Common myeloid progenitor, CD34-positive (primary cell): ENCODE data around the gene CFP.

Experiments used
- CTCF ChIA-PET: fragments of 350-600 bp; sonication (Branson Sonifier 250); formaldehyde crosslinking; loops from one replicate; lab custom pipeline; 2021; ENCODE audit warnings: antibody characterized with exemption; lab: Charles Lee
- POLR2A ChIA-PET: fragments of 350-600 bp; sonication (Branson Sonifier 250); formaldehyde crosslinking; loops from one replicate; lab custom pipeline; 2021; ENCODE audit warnings: antibody characterized with exemption; lab: Charles Lee
- DNase-seq, 3 donors: peaks; one replicate each; pipeline versions ENCODE4 v3.0.0 to v3.0.0-alpha.2; 2013
- H3K27ac ChIP-seq, 2 experiments: 1 replicate in 1 of 2; 2 replicates in 1 of 2; pipeline ENCODE4 v1.7.0; 2013; ENCODE audit warnings: inconsistent platforms in 2 of 2, low read length in 2 of 2, mild to moderate bottlenecking in 2 of 2, low read depth in 1 of 2, moderate library complexity in 1 of 2; ENCODE audit not compliant: severe bottlenecking in 2 of 2, insufficient read depth in 1 of 2, poor library complexity in 1 of 2
- H3K27me3 ChIP-seq, 5 experiments: replicated peaks in 2 of 5; 1 replicate in 3 of 5; 2 replicates in 2 of 5; pipeline versions ENCODE4 v1.6.1 to v1.7.0; 2013; ENCODE audit warnings: low read length in 4 of 5, mild to moderate bottlenecking in 2 of 5, moderate library complexity in 2 of 5, inconsistent platforms in 1 of 5; ENCODE audit not compliant: insufficient read depth in 5 of 5, control insufficient read depth in 4 of 5
- H3K36me3 ChIP-seq, 4 experiments: 1 replicate in 2 of 4; 2 replicates in 2 of 4; pipeline versions ENCODE4 v1.6.1 to v1.7.0; 2013; ENCODE audit warnings: low read length in 3 of 4, control low read depth in 1 of 4, mild to moderate bottlenecking in 1 of 4; ENCODE audit not compliant: control insufficient read depth in 4 of 4, insufficient read depth in 4 of 4
- H3K4me1 ChIP-seq, 4 experiments: 1 replicate in 3 of 4; 2 replicates in 1 of 4; pipeline versions ENCODE4 v1.6.1 to v1.7.1; 2013; ENCODE audit warnings: low read length in 3 of 4, mild to moderate bottlenecking in 3 of 4, control low read depth in 1 of 4, inconsistent platforms in 1 of 4, moderate library complexity in 1 of 4; ENCODE audit not compliant: control insufficient read depth in 4 of 4, insufficient read depth in 4 of 4; ENCODE audit errors: control extremely low read depth in 1 of 4
- H3K4me3 ChIP-seq, 7 experiments: 1 replicate in 4 of 7; 2 replicates in 3 of 7; pipeline versions ENCODE4 v1.5.1 to v1.7.0; 2013; ENCODE audit warnings: mild to moderate bottlenecking in 7 of 7, low read length in 6 of 7, moderate library complexity in 6 of 7, inconsistent platforms in 2 of 7, low read depth in 2 of 7, control low read depth in 1 of 7; ENCODE audit not compliant: insufficient read depth in 4 of 7, control insufficient read depth in 1 of 7; ENCODE audit errors: extremely low read depth in 1 of 7
- H3K9me3 ChIP-seq, 5 experiments: 1 replicate in 4 of 5; 2 replicates in 1 of 5; pipeline versions ENCODE4 v1.6.1 to v1.7.1; 2013; ENCODE audit warnings: low read length in 4 of 5, mild to moderate bottlenecking in 2 of 5, inconsistent platforms in 1 of 5, low read depth in 1 of 5, moderate library complexity in 1 of 5; ENCODE audit not compliant: control insufficient read depth in 4 of 5, insufficient read depth in 2 of 5; ENCODE audit errors: control extremely low read depth in 1 of 5
- WGBS: methylation state at CpG from one replicate; pipeline ENCODE4 v1.1.5; 2013; ENCODE audit not compliant: insufficient coverage; 5-methylcytosine and 5-hydroxymethylcytosine counted together

Gene CFP

DNA sequence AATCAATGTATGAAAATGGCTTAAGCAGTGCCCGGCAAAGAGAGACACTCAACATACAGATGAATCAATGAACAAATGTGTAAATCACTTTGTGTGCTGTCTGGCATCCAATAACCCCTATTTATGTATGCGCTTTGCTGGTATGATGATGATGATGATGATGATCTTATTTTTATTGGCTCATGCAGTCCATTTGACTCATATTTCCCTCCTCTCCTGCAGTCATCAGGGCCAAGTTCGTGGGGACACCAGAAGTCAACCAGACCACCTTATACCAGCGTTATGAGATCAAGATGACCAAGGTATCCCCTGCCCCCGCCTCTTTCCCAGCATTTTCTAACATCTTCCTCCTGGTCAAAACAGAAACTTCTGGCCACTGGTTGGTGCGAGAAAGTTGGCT, 45.0 kb downstream of the CFP start:
- ChIA-PET CTCF (no interaction called here), POLR2A (no interaction called here)
- no peak for DNase-seq
- H3K4me3 ChIP-seq: no peak overlapping the region
- H3K27me3 ChIP-seq: peaks cover 0 to 2% (median 0%) of the 10 kb centered on the region in 5 experiments
- peaks cover 0 to 13% (median 5%) of the 10 kb centered on the region in 4 experiments for H3K36me3 ChIP-seq
- H3K27ac ChIP-seq: no peak overlapping the region
- no CpG with 5 or more reads among the region's 6 CpGs for WGBS
- H3K4me1 ChIP-seq: peaks cover 5 to 23% (median 16%) of the 10 kb centered on the region in 4 experiments
- no peaks in the 10 kb centered on the region for H3K9me3 ChIP-seq

GRCh38 chrX:47583240-47583861, 46.4 kb downstream of the CFP start:
- 51% methylated on average over 4 of the region's 8 CpGs for WGBS
- H3K36me3 ChIP-seq: peaks cover 0 to 13% (median 5%) of the 10 kb centered on the region in 4 experiments
- H3K4me1 ChIP-seq: peaks cover 5 to 31% (median 21%) of the 10 kb centered on the region in 4 experiments
- H3K27me3 ChIP-seq: peaks cover 0 to 2% (median 0%) of the 10 kb centered on the region in 5 experiments
- H3K27ac ChIP-seq: peak overlapping the region in 1 of 2 experiments; percentile 49
- no peaks in the 10 kb centered on the region for H3K9me3 ChIP-seq
- ChIA-PET POLR2A (interaction anchor here (0.6 to 0.9 kb wide), 2 partner anchors 25 to 82 kb away, joined by 3 to 4 read pairs; no protein-coding TSS in a partner anchor), CTCF (interaction anchor here (0.7 to 1.3 kb wide), 6 partner anchors 9 to 45 kb away, joined by 3 to 6 read pairs (median 3); no protein-coding TSS in a partner anchor)
- H3K4me3 ChIP-seq: peak overlapping the region in 3 of 7 experiments; percentile 23 to 68 (median 50)
- DNase-seq: peak in 2 of 3 donors; percentile 30 to 36

DNA sequence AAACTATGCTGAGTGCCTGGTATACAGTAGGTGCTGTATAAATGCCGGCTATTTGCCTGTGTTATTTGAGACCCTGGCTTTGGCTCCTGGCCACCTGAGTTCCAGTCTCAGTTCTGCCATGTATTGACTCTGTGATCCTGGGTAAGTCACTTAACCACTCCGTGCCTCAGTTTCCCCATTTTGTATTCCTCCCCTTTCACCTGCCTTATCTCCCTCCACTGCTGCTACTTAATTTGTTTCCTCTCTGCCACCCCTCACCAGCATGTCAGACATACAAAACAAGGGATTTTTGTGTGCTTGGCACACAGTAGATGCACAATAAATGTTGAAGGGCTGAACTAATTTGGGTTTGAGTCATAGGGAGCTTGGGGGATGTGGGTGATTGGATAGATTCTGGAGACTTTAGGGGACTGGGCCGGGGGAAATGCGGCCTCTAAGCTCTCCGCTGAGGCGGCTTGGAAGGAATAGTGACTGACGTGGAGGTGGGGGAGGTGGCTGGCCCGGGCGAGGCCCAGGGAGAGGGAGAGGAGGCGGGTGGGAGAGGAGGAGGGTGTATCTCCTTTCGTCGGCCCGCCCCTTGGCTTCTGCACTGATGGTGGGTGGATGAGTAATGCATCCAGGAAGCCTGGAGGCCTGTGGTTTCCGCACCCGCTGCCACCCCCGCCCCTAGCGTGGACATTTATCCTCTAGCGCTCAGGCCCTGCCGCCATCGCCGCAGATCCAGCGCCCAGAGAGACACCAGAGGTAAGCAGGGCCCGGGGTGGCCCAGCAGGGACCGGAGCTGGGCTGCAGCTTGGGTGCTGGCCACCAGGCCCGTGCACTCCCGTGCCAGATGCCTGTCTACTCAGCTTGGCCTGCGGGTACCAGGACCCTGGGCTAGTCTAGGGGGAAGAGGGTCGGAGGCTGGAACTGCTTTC, 47.7 kb downstream of the CFP start, which contains the start of gene TIMP1:
Gene TIMP1, plus strand, starts transcription at position 706 of the 917 bp plus-strand sequence. CDS start 980 bp downstream, outside the sequence.
- H3K4me3 ChIP-seq: peak within 1 kb of the TSS in 5 of 7 experiments; percentile 7 to 71 (median 50)
- H3K27ac ChIP-seq: peak within 1 kb of the TSS in 1 of 2 experiments; percentile 49
- peaks cover 0 to 2% (median 0%) of the 10 kb centered on the region in 5 experiments for H3K27me3 ChIP-seq
- peaks cover 0 to 13% (median 5%) of the 10 kb centered on the region in 4 experiments for H3K36me3 ChIP-seq
- peaks cover 5 to 33% (median 21%) of the 10 kb centered on the region in 4 experiments for H3K4me1 ChIP-seq
- ChIA-PET POLR2A (interaction anchor here (0.6 to 1.0 kb wide), 3 partner anchors 35 to 64 kb away, joined by 3 to 5 read pairs (median 4); no protein-coding TSS in a partner anchor), CTCF (interaction anchor here (1.0 to 1.3 kb wide), 4 partner anchors 11 to 47 kb away, joined by 3 to 6 read pairs (median 3); no protein-coding TSS in a partner anchor)
- WGBS: 34% methylated on average over 18 of the region's 28 CpGs
- H3K9me3 ChIP-seq: no peaks in the 10 kb centered on the region
- DNase-seq: peak; percentile 89 to 96 (median 94)

GRCh38 chrX:47579537-47579936, 50.2 kb downstream of the CFP start:
- DNase-seq: no peak
- Histone ChIP-seq H3K27ac (no peak overlapping the region), H3K4me3 (no peak overlapping the region), H3K4me1 (peaks cover 5 to 38% (median 22%) of the 10 kb centered on the region in 4 experiments), H3K27me3 (no peaks in the 10 kb centered on the region), H3K36me3 (no peaks in the 10 kb centered on the region), H3K9me3 (no peaks in the 10 kb centered on the region)
- CTCF ChIA-PET: interaction anchor here (1.1 kb wide), 1 partner anchor 65 kb away, joined by 4 read pairs; no protein-coding TSS in a partner anchor
- POLR2A ChIA-PET: no interaction called here
- WGBS: 89% methylated on average over 5 of the region's 9 CpGs

- H3K27me3 ChIP-seq: no peaks in the 10 kb centered on the region
- DNase-seq: no peak
- no peaks in the 10 kb centered on the region for H3K36me3 ChIP-seq
- H3K4me3 ChIP-seq: no peak overlapping the region
- peaks cover 5 to 42% (median 22%) of the 10 kb centered on the region in 4 experiments for H3K4me1 ChIP-seq
- ChIA-PET POLR2A (no interaction called here), CTCF (no interaction called here)
- 58% methylated on average over 9 of the region's 16 CpGs for WGBS
- no peaks in the 10 kb centered on the region for H3K9me3 ChIP-seq
- H3K27ac ChIP-seq: no peak overlapping the region
These were observed 51.0 kb downstream of the CFP start for GRCh38 chrX:47578692-47579091.

- no peak overlapping the region for H3K27ac ChIP-seq
- no peak overlapping the region for H3K4me3 ChIP-seq
- H3K36me3 ChIP-seq: no peaks in the 10 kb centered on the region
- CTCF ChIA-PET: interaction anchor here (1.0 kb wide), 1 partner anchor 51 kb away, joined by 3 read pairs; no protein-coding TSS in a partner anchor
- DNase-seq: no peak
- H3K4me1 ChIP-seq: peaks cover 5 to 36% (median 17%) of the 10 kb centered on the region in 4 experiments
- WGBS: 88% methylated on average over 2 of the region's 3 CpGs
- no peaks in the 10 kb centered on the region for H3K27me3 ChIP-seq
- POLR2A ChIA-PET: no interaction called here
- H3K9me3 ChIP-seq: no peaks in the 10 kb centered on the region
These were observed 51.8 kb downstream of the CFP start for GRCh38 chrX:47577901-47578300.
